Erythroblast (primary cell): ENCODE results near the gene ITPR3.

Experiments used
- GATA1 ChIP-seq: IDR thresholded peaks from 2 replicates; pipeline ENCODE4 v1.6.1; 2011; ENCODE audit warnings: low read depth, mild to moderate bottlenecking, control low read depth, low read length, moderate library complexity
- POLR2A ChIP-seq: IDR thresholded peaks from 2 replicates; pipeline ENCODE4 v1.6.1; 2011; ENCODE audit warnings: mild to moderate bottlenecking, low read length

- TF ChIP-seq POLR2A (no peak), GATA1 (no peak)
Observed at GRCh38 chr6:33591424-33592032, 29.6 kb upstream of the ITPR3 start.
